HEK293 (cell line): ENCODE results near the gene NUP58.

Experiments used
- BCL6B ChIP-seq: fragments of 450-650 bp; formaldehyde crosslinking; IDR thresholded peaks from 2 replicates; pipeline ENCODE4 v1.5.1; 2017; ENCODE audit warnings: missing biosample characterization, missing genetic modification characterization
- CTCF ChIP-seq: fragments of 450-650 bp; formaldehyde crosslinking; IDR thresholded peaks from 2 replicates; pipeline ENCODE4 v1.5.1; 2016; ENCODE audit warnings: missing biosample characterization, missing genetic modification characterization
- GLI2 ChIP-seq: fragments of 450-650 bp; formaldehyde crosslinking; IDR thresholded peaks from 2 replicates; pipeline ENCODE4; 2017; ENCODE audit warnings: missing biosample characterization, missing genetic modification characterization, low read depth, borderline replicate concordance
- KLF16 ChIP-seq: fragments of 450-650 bp; formaldehyde crosslinking; IDR thresholded peaks from 2 replicates; pipeline ENCODE4 v1.5.1; 2017; ENCODE audit warnings: missing biosample characterization, missing genetic modification characterization
- ZBTB8A ChIP-seq: fragments of 450-650 bp; formaldehyde crosslinking; IDR thresholded peaks from 2 replicates; pipeline ENCODE4 v1.5.1; 2016; ENCODE audit warnings: missing biosample characterization, missing genetic modification characterization
- ZNF530 ChIP-seq: fragments of 450-650 bp; formaldehyde crosslinking; IDR thresholded peaks from 2 replicates; pipeline ENCODE4 v1.5.1; 2016; ENCODE audit warnings: low read depth, missing biosample characterization, missing genetic modification characterization
- ZNF701 ChIP-seq: fragments of 450-650 bp; formaldehyde crosslinking; IDR thresholded peaks from 2 replicates; pipeline ENCODE4 v1.5.1; 2016; ENCODE audit warnings: missing biosample characterization, missing genetic modification characterization

- TF ChIP-seq ZBTB8A (tag by site-specific recombination) (no peak), BCL6B (no peak), ZNF701 (tag by site-specific recombination) (no peak), ZNF530 (tag by site-specific recombination) (no peak), CTCF (tag by site-specific recombination) (no peak), KLF16 (tag by site-specific recombination) (no peak), GLI2 (tag by site-specific recombination) (no peak)
Observed at GRCh38 chr13:25288966-25289365, 12.5 kb upstream of the NUP58 start.
